ENCODE measurements around the gene FAM174B. TPM values are rescaled to one million over a fixed set of nuclear protein-coding genes. Genes with fewer than 3 reads are reported as not detected.

Gene FAM174B
- total RNA-seq, 1 donor: 2.2 TPM

DNA sequence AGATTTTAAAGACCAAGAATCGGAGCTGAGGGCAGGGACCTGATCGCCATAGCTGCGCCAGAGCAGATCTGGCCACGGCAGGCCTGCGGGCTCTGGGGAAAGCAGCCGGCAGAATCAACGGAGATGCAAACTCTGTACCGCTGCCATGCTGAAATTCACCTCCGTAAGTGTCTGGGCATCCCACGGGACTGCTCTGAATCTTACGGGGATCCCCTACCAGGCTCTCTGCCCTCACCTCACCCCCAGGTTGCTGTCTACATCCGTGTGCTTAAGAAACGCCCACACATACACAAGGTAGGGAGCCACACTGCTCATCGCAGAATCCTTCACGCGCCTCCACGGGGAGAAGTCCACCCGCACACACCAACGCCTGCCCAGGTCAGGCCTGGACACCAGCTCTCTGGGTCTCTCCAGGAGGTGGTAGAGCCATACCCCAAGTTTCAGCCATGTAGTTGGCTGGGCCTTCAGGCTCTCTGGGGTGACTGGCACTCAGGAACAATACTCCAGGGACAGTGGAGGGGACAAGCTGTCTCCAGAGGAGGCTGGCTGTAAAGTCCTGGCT lies 33.5 kb downstream of the FAM174B start:
- TF ChIP-seq CTCF (IDR thresholded peaks at IDR 0.05; ENCODE audit: insufficient read depth, low read length): no peak
- no peak overlapping the region for H3K4me3 ChIP-seq (ENCODE audit: low read depth, low read length)
- no peak for DNase-seq (ENCODE audit: low read depth)

DNA sequence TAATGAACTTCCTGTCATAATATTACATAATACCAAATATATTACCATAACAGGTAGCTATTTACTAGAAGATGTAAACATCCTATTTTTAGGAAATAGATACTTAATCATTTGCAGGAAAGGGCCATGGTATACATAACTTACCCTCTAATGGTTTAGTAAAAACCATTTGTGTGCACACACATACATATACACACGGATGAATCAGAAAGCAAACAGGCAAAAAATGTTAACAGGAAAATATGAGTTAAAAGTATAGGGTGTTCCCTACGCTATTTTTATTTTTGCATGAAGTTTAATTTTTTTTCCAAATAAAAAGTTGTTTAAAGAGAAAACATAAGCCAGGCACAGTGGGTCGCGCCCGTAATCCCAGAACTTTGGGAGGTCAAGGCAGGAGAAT lies 34.6 kb downstream of the FAM174B start:
- TF ChIP-seq CTCF (IDR thresholded peaks at IDR 0.05; ENCODE audit: insufficient read depth, low read length): no peak
- no peak for DNase-seq (ENCODE audit: low read depth)
- no peak overlapping the region for H3K4me3 ChIP-seq (ENCODE audit: low read depth, low read length)

GRCh38 chr15:92619145-92620101 lies 36.2 kb downstream of the FAM174B start:
- TF ChIP-seq CTCF (IDR thresholded peaks at IDR 0.05; ENCODE audit: insufficient read depth, low read length): no peak
- no peak overlapping the region for H3K4me3 ChIP-seq (ENCODE audit: low read depth, low read length)
- peak; percentile 62 for DNase-seq (ENCODE audit: low read depth)

GRCh38 chr15:92617549-92618520 lies 37.7 kb downstream of the FAM174B start:
- peak; percentile 48 for DNase-seq (ENCODE audit: low read depth)
- no peak for TF ChIP-seq CTCF (IDR thresholded peaks at IDR 0.05; ENCODE audit: insufficient read depth, low read length)
- no peak overlapping the region for H3K4me3 ChIP-seq (ENCODE audit: low read depth, low read length)

- DNase-seq (ENCODE audit: low read depth): no peak
- H3K4me3 ChIP-seq (ENCODE audit: low read depth, low read length): no peak overlapping the region
- no peak for TF ChIP-seq CTCF (IDR thresholded peaks at IDR 0.05; ENCODE audit: insufficient read depth, low read length)
Observed at GRCh38 chr15:92616621-92617548, 38.7 kb downstream of the FAM174B start.

Measured in fibroblast of the aortic adventitia (primary cell).